ENCODE results near the gene ABCB6.

The ABCB6 gene

DNA sequence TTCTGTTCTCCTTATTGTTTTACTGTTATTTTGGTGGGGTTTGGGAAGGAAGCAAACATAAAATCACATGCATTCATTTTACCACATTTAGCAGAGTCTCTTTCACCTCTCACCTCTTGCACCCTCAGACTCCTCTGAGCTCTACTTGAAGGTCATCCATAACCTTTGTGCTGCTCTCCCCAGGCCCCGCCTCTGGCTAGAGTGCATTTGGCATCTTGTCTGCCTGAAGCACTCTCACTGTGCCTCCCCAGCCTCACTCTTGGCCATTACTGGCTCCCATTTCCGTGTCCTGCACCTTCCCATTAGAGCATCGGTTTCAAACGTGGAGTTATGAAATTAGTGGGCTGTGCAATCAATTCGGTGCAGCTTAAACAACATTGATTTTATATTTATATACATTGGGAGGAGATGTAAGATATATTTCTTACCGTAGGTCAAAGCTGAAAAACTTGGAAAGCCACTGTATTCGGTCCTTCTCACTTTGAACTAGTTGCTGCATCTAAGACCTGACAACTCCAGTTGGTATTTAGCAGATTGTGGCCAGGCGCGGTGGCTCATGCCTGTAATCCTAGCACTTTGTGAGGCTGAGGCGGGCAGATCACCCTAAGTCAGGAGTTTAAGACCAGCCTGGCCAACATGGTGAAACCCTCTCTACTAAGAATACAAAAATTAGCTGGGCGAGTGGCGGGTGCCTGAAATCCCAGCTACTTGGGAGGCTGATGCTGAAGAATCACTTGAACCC, 19.1 kb downstream of the ABCB6 start:
- no peak for TF ChIP-seq CTCF (IDR thresholded peaks at IDR 0.05; ENCODE audit: insufficient read depth, low read length, missing control alignments)
- no peak overlapping the region for H3K4me3 ChIP-seq (ENCODE audit: low read depth, low read length)
- DNase-seq (ENCODE audit: low read depth, low spot score) = no peak
- CTCF ChIA-PET = interaction anchor here (0.7 to 1.4 kb wide), 4 partner anchors 20 to 80 kb away, joined by 3 to 4 read pairs (median 3); partner anchors contain the start of gene NHEJ1
- POLR2A ChIA-PET = no interaction called here

DNA sequence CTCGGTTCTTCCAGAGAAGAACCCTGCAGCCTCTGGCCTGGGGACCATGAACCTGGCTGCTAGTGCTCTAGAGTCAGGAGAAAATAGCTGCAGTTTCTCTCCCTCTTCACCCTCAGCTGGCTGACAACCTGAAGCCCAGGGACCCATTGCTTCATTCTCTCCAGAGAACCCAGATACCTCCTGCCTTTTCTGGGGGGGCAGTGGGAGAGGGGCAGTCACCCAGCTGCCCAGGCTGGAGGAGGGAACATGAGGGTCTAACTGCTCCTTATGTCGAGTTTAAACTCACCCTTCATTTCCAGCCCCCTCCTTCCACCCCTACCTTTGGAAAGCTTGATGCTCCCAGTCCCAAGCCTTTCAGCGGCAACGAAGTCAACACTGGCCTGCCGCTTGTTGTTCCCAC, 19.8 kb downstream of the ABCB6 start:
- CTCF ChIA-PET = interaction anchor here (0.7 to 1.1 kb wide), 2 partner anchors 39 to 78 kb away, joined by 3 to 4 read pairs; partner anchors contain the start of gene NHEJ1
- POLR2A ChIA-PET = no interaction called here
- no peak for TF ChIP-seq CTCF (IDR thresholded peaks at IDR 0.05; ENCODE audit: insufficient read depth, low read length, missing control alignments)

DNA sequence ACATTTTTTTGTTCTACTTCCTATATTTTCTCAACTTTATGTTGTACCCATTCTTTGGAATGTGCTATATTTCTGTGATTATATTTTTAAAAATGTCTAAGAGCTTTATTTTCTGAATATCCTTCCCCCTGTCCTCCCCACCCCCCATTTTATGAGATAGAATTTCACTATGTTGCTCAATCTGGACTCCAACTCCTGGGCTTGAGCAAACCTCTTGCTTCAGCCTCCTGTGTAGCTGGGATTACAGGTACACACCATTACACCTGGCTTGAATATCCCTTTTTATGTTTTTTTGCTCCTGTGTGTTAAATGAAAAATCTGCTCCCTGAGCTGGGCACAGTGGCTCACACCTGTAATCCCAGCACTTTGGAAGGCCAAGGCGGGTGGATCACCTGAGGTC, 21.4 kb downstream of the ABCB6 start:
- TF ChIP-seq CTCF (IDR thresholded peaks at IDR 0.05; ENCODE audit: insufficient read depth, low read length, missing control alignments) = no peak
- ChIA-PET POLR2A (interaction anchor here (1.2 kb wide), 1 partner anchor 21 kb away, joined by 3 read pairs; the partner anchor contains the start of gene CNPPD1), CTCF (interaction anchor here (1.0 to 2.1 kb wide), 3 partner anchors 9 to 26 kb away, joined by 3 to 5 read pairs (median 4); partner anchors contain the start of genes CNPPD1 and ZFAND2B)
- no peak for DNase-seq (ENCODE audit: low read depth, low spot score)
- no peak overlapping the region for H3K4me3 ChIP-seq (ENCODE audit: low read depth, low read length)

More for the DNA sequence above, 19.8 kb downstream of the ABCB6 start:
- DNase-seq (ENCODE audit: low read depth, low spot score) = no peak
- H3K4me3 ChIP-seq (ENCODE audit: low read depth, low read length) = no peak overlapping the region

GRCh38 chr2:219186754-219187456, 31.9 kb downstream of the ABCB6 start:
- H3K4me3 ChIP-seq (ENCODE audit: low read depth, low read length) = no peak overlapping the region
- TF ChIP-seq CTCF (IDR thresholded peaks at IDR 0.05; ENCODE audit: insufficient read depth, low read length, missing control alignments) = no peak
- POLR2A ChIA-PET = no interaction called here
- DNase-seq (ENCODE audit: low read depth, low spot score) = no peak
- CTCF ChIA-PET = interaction anchor here (0.6 kb wide), 1 partner anchor 286 kb away, joined by 3 read pairs; no protein-coding TSS in a partner anchor

DNA sequence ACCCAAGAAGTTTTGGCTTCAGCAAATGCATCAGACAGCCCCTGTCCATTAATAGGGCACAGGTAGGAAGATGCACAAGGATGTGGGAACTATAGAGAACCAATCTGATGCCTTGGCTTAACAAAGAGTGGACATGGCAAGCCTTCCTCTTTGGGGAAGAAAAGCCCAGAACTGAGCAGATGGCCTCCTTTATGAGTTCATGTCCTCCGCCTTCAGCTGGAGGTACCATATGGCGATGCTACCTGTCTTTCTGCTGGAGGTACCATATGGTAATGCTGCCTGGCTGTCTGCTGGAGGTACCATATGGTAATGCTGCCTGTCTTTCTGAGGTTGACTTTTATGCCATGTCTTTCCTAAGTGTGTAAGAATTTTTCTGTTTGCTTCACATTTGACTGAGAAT, 34.6 kb downstream of the ABCB6 start:
- no peak for TF ChIP-seq CTCF (IDR thresholded peaks at IDR 0.05; ENCODE audit: insufficient read depth, low read length, missing control alignments)
- H3K4me3 ChIP-seq (ENCODE audit: low read depth, low read length) = no peak overlapping the region
- ChIA-PET POLR2A (interaction anchor here (2.9 kb wide), 1 partner anchor 23 kb away, joined by 6 read pairs; the partner anchor contains the start of gene ZFAND2B), CTCF (interaction anchor here (0.7 to 5.8 kb wide), 5 partner anchors 9 to 110 kb away, joined by 3 to 37 read pairs (median 5); partner anchors contain the start of gene SLC23A3)
- no peak for DNase-seq (ENCODE audit: low read depth, low spot score)

Data from AG04449 (cell line).